Astrocyte of the cerebellum (primary cell): ENCODE data around the gene GNL2.
A peak's percentile ranks its signal among the peaks of the same experiment; 100 is the strongest.
"Not testable (repeated sequence)": the region's sequence is repeated elsewhere in the genome, so short reads cannot be mapped to it uniquely, and the experiment has no call there.

Experiments used
- DNase-seq: peaks from one replicate; pipeline ENCODE4 v3.0.0-alpha.2; 2011; ENCODE audit warnings: low read depth
- H3K4me3 ChIP-seq: 2 replicates; pipeline ENCODE4 v1.5.1; 2011; ENCODE audit warnings: mild to moderate bottlenecking, low read depth, low read length, moderate library complexity
- CTCF ChIP-seq: IDR thresholded peaks from 2 replicates; pipeline ENCODE4 v1.5.1; 2012; ENCODE audit warnings: low read length, low read depth, moderate library complexity, mild to moderate bottlenecking; ENCODE audit errors: missing control alignments
- in situ Hi-C: cut with HindIII; loops from 2 replicates; pipeline ENCODE4 v1.10.0; 2017; ENCODE audit warnings: low sequenced_read_pairs

Gene GNL2

GRCh38 chr1:37537378-37537777 is 58.4 kb downstream of the GNL2 start:
- no peak for TF ChIP-seq CTCF
- in situ Hi-C loops = no loop called here
- DNase-seq = peak; percentile 16
- H3K4me3 ChIP-seq = no peak overlapping the region

GRCh38 chr1:37533317-37534093 is 62.2 kb downstream of the GNL2 start:
- no peak overlapping the region for H3K4me3 ChIP-seq
- TF ChIP-seq CTCF = no peak
- no peak for DNase-seq
- in situ Hi-C loops = no loop called here

- DNase-seq, in situ Hi-C loops, H3K4me3 ChIP-seq: not testable (repeated sequence)
Observed at GRCh38 chr1:37532418-37533156, 63.1 kb downstream of the GNL2 start.

GRCh38 chr1:37529888-37530287 is 65.8 kb downstream of the GNL2 start:
- in situ Hi-C loops, H3K4me3 ChIP-seq, DNase-seq: not testable (repeated sequence)

GRCh38 chr1:37519613-37520012 is 76.1 kb downstream of the GNL2 start:
- no peak overlapping the region for H3K4me3 ChIP-seq
- no peak for DNase-seq
- in situ Hi-C loops = no loop called here
- TF ChIP-seq CTCF = no peak

GRCh38 chr1:37518929-37519328 is 76.8 kb downstream of the GNL2 start:
- DNase-seq, in situ Hi-C loops, H3K4me3 ChIP-seq: not testable (repeated sequence)

- in situ Hi-C loops, H3K4me3 ChIP-seq, DNase-seq: not testable (repeated sequence)
Observed at GRCh38 chr1:37518241-37518640, 77.5 kb downstream of the GNL2 start.

GRCh38 chr1:37517569-37517968 is 78.2 kb downstream of the GNL2 start:
- DNase-seq = no peak
- no peak overlapping the region for H3K4me3 ChIP-seq
- in situ Hi-C loops = no loop called here
- TF ChIP-seq CTCF = no peak
